Subcutaneous adipose tissue (tissue), 4 donors: Measurements from ENCODE around the gene ADRM1. TPM values are rescaled to one million over a fixed set of nuclear protein-coding genes. Genes with fewer than 3 reads are reported as not detected.

ENCODE experiments used
- total RNA-seq, 4 donors: library from RNA; depleted of rRNA; stranded (reverse); fragments of >200 nt; gene quantifications; one replicate each; pipeline ENCODE4 v1.1.0, GENCODE V29; 2016
- TF ChIP-seq, protein P1 (sequence below): fragments of 450-650 bp; IDR thresholded peaks from one replicate; pipeline ENCODE4 v1.5.1; 2016; ENCODE audit warnings: low read depth, mild to moderate bottlenecking, control low read depth, antibody characterized with exemption, moderate library complexity

ADRM1 gene
- total RNA-seq, 4 donors from 2014 or later = 78.5 to 141 (median 101) TPM

DNA sequence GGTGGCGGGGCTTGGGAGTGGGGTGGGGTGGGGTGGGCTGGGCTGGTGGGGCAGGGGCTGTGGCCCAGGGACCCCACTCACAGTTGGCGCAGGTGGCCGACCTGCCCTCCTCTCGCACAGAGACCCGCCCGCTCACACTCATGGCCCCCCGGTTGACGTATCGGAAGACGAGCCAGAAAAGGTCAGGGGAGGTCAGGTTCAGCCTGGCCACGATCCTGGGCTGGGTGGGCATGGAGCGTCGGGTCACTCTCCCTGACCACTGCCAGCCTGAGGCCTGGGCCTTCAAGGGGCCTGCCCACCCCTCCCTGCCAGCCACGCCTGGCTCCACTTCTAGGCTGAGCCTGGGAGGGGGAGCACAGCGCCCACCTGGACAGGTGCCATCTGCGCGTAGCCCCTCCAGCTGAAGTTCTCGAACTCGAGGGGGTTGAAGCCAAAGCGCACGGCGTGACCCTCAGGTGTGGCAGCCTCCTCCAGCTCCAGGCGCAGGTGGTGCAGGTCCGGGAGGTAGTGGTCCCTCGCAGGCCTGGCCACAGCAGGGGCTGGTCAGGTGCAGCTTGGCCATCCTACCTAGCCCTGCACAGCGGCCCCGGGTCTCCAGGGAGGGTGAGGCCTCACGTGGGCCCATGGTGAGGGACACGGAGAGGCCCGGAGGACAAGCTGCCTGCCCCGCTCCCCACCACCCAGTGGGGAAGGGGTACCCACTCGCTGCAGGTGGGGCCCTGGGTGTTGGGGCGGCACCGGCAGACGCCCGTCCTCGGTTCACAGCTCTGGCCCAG lies 31.2 kb downstream of the ADRM1 start:
- TF ChIP-seq, protein P1, sequence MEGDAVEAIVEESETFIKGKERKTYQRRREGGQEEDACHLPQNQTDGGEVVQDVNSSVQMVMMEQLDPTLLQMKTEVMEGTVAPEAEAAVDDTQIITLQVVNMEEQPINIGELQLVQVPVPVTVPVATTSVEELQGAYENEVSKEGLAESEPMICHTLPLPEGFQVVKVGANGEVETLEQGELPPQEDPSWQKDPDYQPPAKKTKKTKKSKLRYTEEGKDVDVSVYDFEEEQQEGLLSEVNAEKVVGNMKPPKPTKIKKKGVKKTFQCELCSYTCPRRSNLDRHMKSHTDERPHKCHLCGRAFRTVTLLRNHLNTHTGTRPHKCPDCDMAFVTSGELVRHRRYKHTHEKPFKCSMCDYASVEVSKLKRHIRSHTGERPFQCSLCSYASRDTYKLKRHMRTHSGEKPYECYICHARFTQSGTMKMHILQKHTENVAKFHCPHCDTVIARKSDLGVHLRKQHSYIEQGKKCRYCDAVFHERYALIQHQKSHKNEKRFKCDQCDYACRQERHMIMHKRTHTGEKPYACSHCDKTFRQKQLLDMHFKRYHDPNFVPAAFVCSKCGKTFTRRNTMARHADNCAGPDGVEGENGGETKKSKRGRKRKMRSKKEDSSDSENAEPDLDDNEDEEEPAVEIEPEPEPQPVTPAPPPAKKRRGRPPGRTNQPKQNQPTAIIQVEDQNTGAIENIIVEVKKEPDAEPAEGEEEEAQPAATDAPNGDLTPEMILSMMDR = no peak

DNA sequence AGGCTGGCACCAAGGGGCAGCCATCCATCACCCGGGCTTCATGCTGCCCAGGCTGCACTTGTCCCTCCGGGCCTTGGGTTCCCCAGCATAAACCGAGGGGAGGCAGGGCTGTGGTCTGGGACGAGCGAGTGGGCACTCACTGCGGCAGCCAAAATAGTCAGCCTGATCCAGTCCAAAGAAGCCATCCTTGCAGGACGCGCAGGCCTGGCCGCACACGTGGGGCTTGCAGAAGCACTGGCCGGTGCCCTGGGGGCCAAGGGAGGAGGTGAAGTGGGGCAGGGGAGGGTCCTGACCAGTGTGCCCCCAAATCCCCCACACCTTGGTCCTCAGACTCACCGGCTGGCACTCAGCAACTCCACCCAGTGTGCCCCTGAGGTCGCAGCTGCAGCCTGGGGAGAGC lies 32.1 kb downstream of the ADRM1 start:
- TF ChIP-seq, protein P1 = no peak

DNA sequence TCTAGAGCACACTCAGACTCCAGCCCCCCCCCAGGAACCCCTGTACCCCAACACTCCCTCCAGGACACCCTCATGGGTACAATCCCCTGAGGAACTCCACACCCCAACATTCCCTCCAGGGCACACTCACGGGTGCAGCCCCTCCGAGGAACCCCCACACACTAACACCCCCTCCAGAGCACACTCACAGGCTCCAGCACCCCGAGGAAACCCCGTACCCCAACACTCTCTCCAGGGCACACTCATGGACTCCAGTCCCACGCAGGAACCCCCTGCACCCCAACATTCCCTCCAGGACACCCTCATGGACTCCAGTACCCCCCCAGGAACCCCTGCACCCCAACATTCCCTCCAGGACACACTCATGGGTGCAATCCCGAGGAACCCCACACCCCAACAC lies 32.7 kb downstream of the ADRM1 start:
- TF ChIP-seq, protein P1 = no peak

DNA sequence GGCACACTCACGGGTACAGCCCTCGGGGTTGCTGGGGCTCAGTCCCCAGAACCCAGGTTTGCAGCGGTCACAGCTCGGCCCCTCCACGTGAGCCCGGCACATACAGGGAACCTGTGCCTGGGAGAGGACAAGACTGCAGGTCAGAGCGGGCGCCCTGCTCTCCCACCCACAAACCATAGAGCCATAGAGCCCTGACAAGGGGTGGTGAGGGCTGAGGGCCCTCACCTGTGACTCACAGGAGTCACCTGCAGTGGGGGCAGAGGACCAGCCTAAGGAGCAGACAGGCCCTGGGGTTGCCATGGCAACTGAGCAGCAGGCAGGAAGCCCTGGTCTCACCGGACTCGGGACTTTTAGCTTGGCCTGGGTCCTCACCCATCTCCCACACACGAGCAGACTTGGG lies 33.5 kb downstream of the ADRM1 start:
- TF ChIP-seq, protein P1 = no peak

DNA sequence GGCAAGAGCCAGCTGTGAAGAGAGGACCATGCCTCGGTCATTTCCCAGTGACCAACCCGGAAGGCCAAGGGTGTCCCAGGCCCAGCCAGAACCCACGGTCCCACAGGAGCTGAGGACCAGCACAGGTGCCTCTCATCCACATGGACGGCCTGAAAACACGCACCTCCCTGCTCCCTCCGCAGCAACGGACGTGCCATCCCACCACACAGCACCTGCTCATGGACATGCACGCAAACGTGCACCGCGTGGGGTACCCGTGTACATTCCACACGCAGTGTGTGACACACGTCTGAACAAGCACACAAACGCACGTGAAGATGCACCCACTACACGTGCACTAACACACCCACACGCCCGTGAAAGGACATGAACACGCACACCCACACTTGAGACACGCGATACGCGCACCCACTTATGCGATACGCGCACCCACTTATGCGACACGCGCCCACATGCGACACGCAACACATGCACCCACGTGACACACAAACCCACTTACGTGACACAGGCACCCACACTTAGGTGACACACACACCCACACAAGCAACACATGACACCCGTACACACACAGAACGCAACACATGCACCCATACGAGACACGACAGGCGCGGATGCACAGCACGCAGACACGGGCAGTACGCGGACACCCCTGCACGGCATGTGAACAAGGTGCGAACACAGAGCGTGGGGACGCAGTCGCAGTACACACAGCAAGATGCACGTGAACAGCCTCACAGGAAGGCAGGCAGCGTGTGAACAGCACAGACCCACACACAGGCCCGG lies 34.2 kb downstream of the ADRM1 start:
- TF ChIP-seq, protein P1 = no peak

DNA sequence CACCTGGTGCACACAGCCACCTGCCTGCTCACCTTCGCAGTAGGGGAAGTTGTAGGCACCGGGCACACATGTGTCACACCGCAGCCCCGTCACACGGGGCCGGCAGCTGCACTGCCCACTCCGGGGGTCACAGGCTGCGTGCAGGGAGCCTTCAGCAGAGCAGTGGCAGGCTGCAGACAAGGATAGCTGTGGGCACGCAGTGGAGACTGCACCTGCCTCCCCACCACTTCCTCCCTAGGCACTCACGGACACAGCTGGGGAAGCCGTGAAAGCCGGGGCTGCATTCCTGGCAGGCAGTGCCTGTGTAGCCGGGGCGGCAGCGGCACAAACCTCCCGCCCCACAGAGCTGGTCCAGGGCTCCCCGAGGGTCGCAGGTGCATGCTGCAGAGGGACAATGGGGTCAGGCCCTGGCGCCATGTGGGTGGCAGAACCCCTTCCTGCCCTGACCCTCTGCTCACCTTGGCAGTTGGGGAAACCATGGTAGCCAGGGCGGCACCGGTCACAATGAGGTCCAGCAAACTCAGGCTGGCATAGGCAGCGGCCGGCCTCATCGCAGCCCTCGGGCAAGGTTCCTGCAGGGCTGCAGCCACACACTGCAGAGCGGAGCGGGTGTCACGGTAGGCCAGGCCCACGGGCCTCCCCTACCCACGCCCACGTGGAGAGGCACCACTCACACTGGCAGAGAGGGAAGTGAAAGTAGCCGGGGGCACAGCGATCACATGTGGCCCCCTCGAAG lies 34.9 kb downstream of the ADRM1 start:
- TF ChIP-seq, protein P1 = no peak

DNA sequence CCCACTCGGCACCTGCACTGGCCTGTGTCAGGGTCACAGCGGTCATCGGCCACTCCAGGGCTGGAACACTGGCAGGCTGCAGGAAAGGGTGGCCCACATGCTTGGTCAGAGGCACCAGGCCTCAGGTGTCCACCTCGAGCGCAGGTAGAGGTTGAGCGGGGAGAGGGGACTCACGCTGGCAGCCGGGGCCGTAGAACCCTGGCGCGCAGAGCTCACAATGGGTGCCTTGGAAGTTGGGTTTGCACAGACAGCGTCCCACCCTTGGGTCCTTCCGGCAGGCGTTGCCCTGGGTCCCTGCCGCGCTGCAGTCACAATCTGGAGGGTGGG lies 35.5 kb downstream of the ADRM1 start:
- TF ChIP-seq, protein P1 = no peak
